Lower leg skin (tissue), 4 donors: ENCODE data around the gene ANXA6. TPM values are rescaled to one million over a fixed set of nuclear protein-coding genes. Genes with fewer than 3 reads are reported as not detected.
A peak's percentile ranks its signal among the peaks of the same experiment; 100 is the strongest.

ENCODE experiments used
- DNase-seq, 2 donors: peaks; one replicate each; pipeline ENCODE4 v3.0.0-alpha.2; 2019; ENCODE audit warnings: low spot score in 2 of 2
- H3K4me3 ChIP-seq: fragments of 200-600 bp; sonication (generic); 2 replicates; pipeline ENCODE4 v1.5.1; 2017; ENCODE audit warnings: mild to moderate bottlenecking, low read depth; ENCODE audit not compliant: poor library complexity, severe bottlenecking
- CTCF ChIP-seq, 3 donors: fragments of 450-650 bp; IDR thresholded peaks; one replicate each; pipeline ENCODE4 v1.5.1; 2016; ENCODE audit warnings: antibody characterized with exemption in 3 of 3, mild to moderate bottlenecking in 3 of 3, moderate library complexity in 2 of 3
- POLR2A ChIP-seq, 2 donors: fragments of 450-650 bp; IDR thresholded peaks; one replicate each; pipeline ENCODE4 v1.6.1; 2016 to 2017; ENCODE audit warnings: antibody characterized with exemption in 2 of 2, mild to moderate bottlenecking in 1 of 2, moderate library complexity in 1 of 2
- WGBS, 2 donors: methylation state at CpG; one replicate each; pipeline ENCODE4 v1.1.5; 2018; 5-methylcytosine and 5-hydroxymethylcytosine counted together
- intact Hi-C: fragments of 100-400 bp; cut with DNase I; formaldehyde crosslinking; loops from one replicate; pipeline ENCODE4 v1.15.0; 2023; ENCODE audit warnings: low total_unique reads
- total RNA-seq, 4 donors: library from RNA; depleted of rRNA; stranded (reverse); fragments of >200 nt; gene quantifications; one replicate each; pipeline ENCODE4 v1.1.0, GENCODE V29; 2016

Gene ANXA6
- total RNA-seq, 4 donors from 2014 or later, result 34.2 to 68.4 (median 43.3) TPM

GRCh38 chr5:151054709-151055108, 102.9 kb downstream of the ANXA6 start:
- H3K4me3 ChIP-seq, result no peak overlapping the region
- intact Hi-C loops, result loop anchor here (5.0 kb wide), 1 partner anchor 63 kb away; no protein-coding TSS in a partner anchor
- DNase-seq, result no peak
- 82 to 94% methylated on average over 3 of the region's 3 CpGs for WGBS, 2 donors
- no peak for TF ChIP-seq POLR2A (IDR thresholded peaks at IDR 0.05)

DNA sequence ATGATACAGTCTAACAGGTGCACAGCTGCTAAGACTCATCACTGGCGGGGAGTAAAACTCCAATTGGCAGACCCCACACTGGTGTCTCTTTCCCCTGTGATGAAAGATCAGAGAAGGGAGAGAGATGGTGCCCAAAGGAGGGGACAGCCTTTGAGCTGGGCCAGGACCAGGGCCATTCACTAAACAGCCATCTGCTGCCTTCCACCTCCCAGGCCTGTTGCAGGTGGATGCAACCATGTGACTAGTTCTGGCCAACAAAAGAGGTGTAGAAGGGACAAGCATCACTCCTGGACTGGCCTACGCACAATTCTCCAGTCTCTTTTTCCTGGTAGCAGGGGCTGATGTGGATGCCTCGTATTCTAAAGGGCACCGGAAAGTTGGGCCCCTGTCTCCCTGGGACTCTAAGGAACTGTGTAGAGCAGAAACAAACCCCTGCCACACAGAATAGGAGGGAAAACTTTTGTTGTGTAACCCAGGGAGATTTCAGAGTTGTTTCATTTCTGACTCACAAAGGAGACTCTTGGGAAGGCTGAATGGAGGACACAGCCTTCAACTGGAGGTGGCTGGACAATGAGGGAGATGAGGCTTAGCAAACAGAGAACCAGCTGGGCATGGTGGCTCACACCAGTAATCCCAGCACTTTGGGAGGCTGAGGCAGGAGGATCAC, 103.7 kb downstream of the ANXA6 start:
- DNase-seq, result no peak
- 89 to 92% methylated on average over 4 of the region's 4 CpGs for WGBS, 2 donors
- TF ChIP-seq POLR2A (IDR thresholded peaks at IDR 0.05) (no peak), CTCF (IDR thresholded peaks at IDR 0.05) (no peak)
- intact Hi-C loops, result loop anchor here (5.0 kb wide), 1 partner anchor 63 kb away; no protein-coding TSS in a partner anchor
- no peak overlapping the region for H3K4me3 ChIP-seq

DNA sequence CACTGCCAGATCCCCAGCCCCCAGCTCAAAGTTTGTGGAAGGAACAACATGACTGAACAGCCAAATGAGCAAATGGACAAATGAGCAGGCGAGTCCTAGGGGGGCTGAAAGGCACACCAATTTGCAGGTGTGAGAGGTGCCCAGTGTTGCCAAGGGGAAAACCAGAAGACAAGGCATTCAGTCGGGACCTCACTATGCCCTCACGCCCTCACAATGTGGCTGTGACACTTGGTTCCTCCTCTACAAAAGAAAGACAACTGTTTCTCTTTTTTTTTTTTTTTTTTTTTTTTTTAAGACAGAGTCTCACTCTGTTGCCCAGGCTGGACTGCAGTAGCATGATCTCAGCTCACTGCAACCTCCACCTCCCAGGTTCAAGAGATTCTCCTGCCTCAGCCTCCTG, 104.7 kb downstream of the ANXA6 start:
- WGBS, 2 donors, result 82 to 86% methylated on average over 3 of the region's 3 CpGs
- intact Hi-C loops, result loop anchor here (5.0 kb wide), 1 partner anchor 64 kb away; no protein-coding TSS in a partner anchor
- no peak overlapping the region for H3K4me3 ChIP-seq
- TF ChIP-seq CTCF (IDR thresholded peaks at IDR 0.05) (no peak), POLR2A (IDR thresholded peaks at IDR 0.05) (no peak)
- DNase-seq, result no peak

- no peak for TF ChIP-seq POLR2A (IDR thresholded peaks at IDR 0.05)
- no peak for TF ChIP-seq CTCF (IDR thresholded peaks at IDR 0.05)
- intact Hi-C loops, result loop anchor here (5.0 kb wide), 1 partner anchor 65 kb away; no protein-coding TSS in a partner anchor
- no peak overlapping the region for H3K4me3 ChIP-seq
- DNase-seq, result no peak
- 72 to 89% methylated on average over 10 of the region's 10 CpGs for WGBS, 2 donors
Measured at GRCh38 chr5:151051931-151052608, 105.5 kb downstream of the ANXA6 start.

DNA sequence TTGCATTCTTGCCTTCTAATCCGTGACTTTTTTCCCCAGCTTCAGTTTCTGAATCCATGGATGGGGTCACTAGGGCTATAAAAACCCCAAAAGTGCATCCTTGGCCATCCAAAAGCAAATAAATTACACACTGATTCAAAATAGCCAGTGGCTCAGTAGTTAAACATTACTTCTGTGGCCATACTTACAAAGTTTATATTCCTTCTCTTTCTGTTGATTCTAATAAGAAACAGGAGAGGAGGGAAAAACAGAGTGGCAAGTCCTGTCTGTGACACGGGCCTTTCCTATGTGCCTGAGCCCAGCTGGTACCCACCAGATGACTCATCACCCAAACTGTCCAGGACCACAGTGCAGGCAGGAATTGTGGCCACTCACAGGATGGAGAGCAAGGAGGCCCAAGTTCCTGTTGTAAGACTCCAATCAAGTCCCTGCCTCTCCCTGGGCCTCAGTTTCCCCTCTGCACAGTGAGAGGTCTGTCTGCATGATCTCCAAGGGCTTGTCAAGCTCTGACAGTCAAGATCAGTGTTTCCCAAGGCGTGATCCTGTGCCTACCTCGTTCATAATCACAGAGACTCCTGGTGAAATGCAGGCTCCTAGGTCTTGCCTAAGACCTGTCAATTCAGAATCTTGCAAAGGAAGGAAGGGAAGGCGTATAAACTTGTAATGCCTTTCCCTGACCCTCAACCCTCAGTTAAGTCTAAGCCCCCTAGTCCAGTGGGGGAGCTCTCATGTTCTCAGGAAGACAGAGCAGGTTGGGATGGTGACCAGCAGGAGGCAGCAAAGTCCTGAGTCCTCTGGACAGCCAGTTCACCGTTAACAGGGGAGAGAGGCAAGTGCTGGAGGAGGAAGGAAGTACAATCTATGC, 106.3 kb downstream of the ANXA6 start:
- intact Hi-C loops, result loop anchor here (5.0 kb wide), 1 partner anchor 66 kb away; no protein-coding TSS in a partner anchor
- H3K4me3 ChIP-seq, result no peak overlapping the region
- DNase-seq, result peak; percentile 77 to 97
- 68 to 75% methylated on average over 6 of the region's 6 CpGs for WGBS, 2 donors
- TF ChIP-seq CTCF (IDR thresholded peaks at IDR 0.05) (peak in 1 of 3 donors; percentile 69), POLR2A (IDR thresholded peaks at IDR 0.05) (no peak)

Other genes starting within 250 kb of the ANXA6 start
- 100 to 1,000 TPM; 399 to 695 (median 446) TPM for gene GPX3, start 137.2 kb downstream of the ANXA6 start, total RNA-seq
- 100 to 1,000 TPM in 1 of 4 donors, 10 to 100 TPM in 3; 91.2 to 123 (median 98.1) TPM for gene TNIP1, start 76.7 kb downstream of the ANXA6 start, total RNA-seq
- 10 to 100 TPM; 21.4 to 33.3 (median 24.2) TPM for gene CCDC69, start 66.3 kb upstream of the ANXA6 start, total RNA-seq
- 100 to 1,000 TPM in 3 of 4 donors, 10 to 100 TPM in 1; 88.8 to 138 (median 123) TPM for gene GM2A, start 95.4 kb upstream of the ANXA6 start, total RNA-seq
- not detected for gene SLC36A3, start 146.0 kb upstream of the ANXA6 start, total RNA-seq
- 1 to 10 TPM in 1 of 4 donors, not detected in 3; 1.5 TPM for gene SLC36A2, start 189.8 kb upstream of the ANXA6 start, total RNA-seq